ENCODE results near the gene ARL14EP.
A peak's percentile ranks its signal among the peaks of the same experiment; 100 is the strongest.

ARL14EP gene

GRCh38 chr11:30304620-30305019 lies 18.3 kb upstream of the ARL14EP start:
- 89 to 100% methylated on average over 1 of the region's 1 CpG for WGBS, 2 experiments (ENCODE audit: insufficient coverage in 2 of 2)
- Histone ChIP-seq H3K27ac (ENCODE audit: low read depth, low read length, severe bottlenecking) (no peak overlapping the region), H3K36me3 (ENCODE audit: control insufficient read depth, insufficient read depth, low read length) (no peaks in the 10 kb centered on the region), H3K9me3 (ENCODE audit: control insufficient read depth, low read length) (no peaks in the 10 kb centered on the region), H3K4me3 (ENCODE audit: extremely low read depth, insufficient read depth, low read length, poor library complexity, severe bottlenecking) (no peak overlapping the region), H3K4me1 (ENCODE audit: control insufficient read depth, insufficient read depth, low read length, poor library complexity, severe bottlenecking) (no peaks in the 10 kb centered on the region)

GRCh38 chr11:30310623-30311022 lies 12.3 kb upstream of the ARL14EP start:
- H3K36me3 ChIP-seq (ENCODE audit: control insufficient read depth, insufficient read depth, low read length) = no peaks in the 10 kb centered on the region
- H3K4me1 ChIP-seq (ENCODE audit: control insufficient read depth, insufficient read depth, low read length, poor library complexity, severe bottlenecking) = no peaks in the 10 kb centered on the region
- WGBS, 2 experiments (ENCODE audit: insufficient coverage in 2 of 2) = 89% methylated on average over 1 of the region's 1 CpG; no CpG with 5 or more reads in 1 of the 2 experiments
- no peak overlapping the region for H3K4me3 ChIP-seq (ENCODE audit: extremely low read depth, insufficient read depth, low read length, poor library complexity, severe bottlenecking)
- no peak overlapping the region for H3K27ac ChIP-seq (ENCODE audit: low read depth, low read length, severe bottlenecking)
- no peaks in the 10 kb centered on the region for H3K9me3 ChIP-seq (ENCODE audit: control insufficient read depth, low read length)

- no peaks in the 10 kb centered on the region for H3K4me1 ChIP-seq (ENCODE audit: control insufficient read depth, insufficient read depth, low read length, poor library complexity, severe bottlenecking)
- H3K36me3 ChIP-seq (ENCODE audit: control insufficient read depth, insufficient read depth, low read length) = no peaks in the 10 kb centered on the region
- H3K27ac ChIP-seq (ENCODE audit: low read depth, low read length, severe bottlenecking) = no peak overlapping the region
- WGBS, 2 experiments (ENCODE audit: insufficient coverage in 2 of 2) = no CpG with 5 or more reads among the region's 2 CpGs
- H3K4me3 ChIP-seq (ENCODE audit: extremely low read depth, insufficient read depth, low read length, poor library complexity, severe bottlenecking) = no peak overlapping the region
- H3K9me3 ChIP-seq (ENCODE audit: control insufficient read depth, low read length) = no peaks in the 10 kb centered on the region
Measured at GRCh38 chr11:30311189-30311588, 11.7 kb upstream of the ARL14EP start.

GRCh38 chr11:30312243-30312642 lies 10.7 kb upstream of the ARL14EP start:
- Histone ChIP-seq H3K4me3 (ENCODE audit: extremely low read depth, insufficient read depth, low read length, poor library complexity, severe bottlenecking) (no peak overlapping the region), H3K4me1 (ENCODE audit: control insufficient read depth, insufficient read depth, low read length, poor library complexity, severe bottlenecking) (no peaks in the 10 kb centered on the region), H3K9me3 (ENCODE audit: control insufficient read depth, low read length) (no peaks in the 10 kb centered on the region), H3K36me3 (ENCODE audit: control insufficient read depth, insufficient read depth, low read length) (no peaks in the 10 kb centered on the region), H3K27ac (ENCODE audit: low read depth, low read length, severe bottlenecking) (no peak overlapping the region)
- WGBS, 2 experiments (ENCODE audit: insufficient coverage in 2 of 2) = no CpG with 5 or more reads among the region's 1 CpG

- no peaks in the 10 kb centered on the region for H3K9me3 ChIP-seq (ENCODE audit: control insufficient read depth, low read length)
Measured at GRCh38 chr11:30313580-30313979, 9.3 kb upstream of the ARL14EP start.

GRCh38 chr11:30314625-30315024 lies 8.3 kb upstream of the ARL14EP start:
- no peaks in the 10 kb centered on the region for H3K4me1 ChIP-seq (ENCODE audit: control insufficient read depth, insufficient read depth, low read length, poor library complexity, severe bottlenecking)
- no peak overlapping the region for H3K27ac ChIP-seq (ENCODE audit: low read depth, low read length, severe bottlenecking)
- H3K9me3 ChIP-seq (ENCODE audit: control insufficient read depth, low read length) = no peaks in the 10 kb centered on the region
- no peak overlapping the region for H3K4me3 ChIP-seq (ENCODE audit: extremely low read depth, insufficient read depth, low read length, poor library complexity, severe bottlenecking)
- no peaks in the 10 kb centered on the region for H3K36me3 ChIP-seq (ENCODE audit: control insufficient read depth, insufficient read depth, low read length)

More at GRCh38 chr11:30313580-30313979, 9.3 kb upstream of the ARL14EP start:
- WGBS, 2 experiments (ENCODE audit: insufficient coverage in 2 of 2) = 89 to 100% methylated on average over 1 to 2 of the region's 2 CpGs
- Histone ChIP-seq H3K36me3 (ENCODE audit: control insufficient read depth, insufficient read depth, low read length) (no peaks in the 10 kb centered on the region), H3K4me1 (ENCODE audit: control insufficient read depth, insufficient read depth, low read length, poor library complexity, severe bottlenecking) (no peaks in the 10 kb centered on the region), H3K4me3 (ENCODE audit: extremely low read depth, insufficient read depth, low read length, poor library complexity, severe bottlenecking) (no peak overlapping the region), H3K27ac (ENCODE audit: low read depth, low read length, severe bottlenecking) (no peak overlapping the region)

- H3K9me3 ChIP-seq (ENCODE audit: control insufficient read depth, low read length) = no peaks in the 10 kb centered on the region
- no peaks in the 10 kb centered on the region for H3K4me1 ChIP-seq (ENCODE audit: control insufficient read depth, insufficient read depth, low read length, poor library complexity, severe bottlenecking)
- WGBS, 2 experiments (ENCODE audit: insufficient coverage in 2 of 2) = no CpG with 5 or more reads among the region's 1 CpG
- no peaks in the 10 kb centered on the region for H3K36me3 ChIP-seq (ENCODE audit: control insufficient read depth, insufficient read depth, low read length)
- H3K27ac ChIP-seq (ENCODE audit: low read depth, low read length, severe bottlenecking) = no peak overlapping the region
- no peak overlapping the region for H3K4me3 ChIP-seq (ENCODE audit: extremely low read depth, insufficient read depth, low read length, poor library complexity, severe bottlenecking)
Measured at GRCh38 chr11:30316237-30316636, 6.7 kb upstream of the ARL14EP start.

GRCh38 chr11:30317030-30317429 lies 5.9 kb upstream of the ARL14EP start:
- Histone ChIP-seq H3K36me3 (ENCODE audit: control insufficient read depth, insufficient read depth, low read length) (no peaks in the 10 kb centered on the region), H3K4me1 (ENCODE audit: control insufficient read depth, insufficient read depth, low read length, poor library complexity, severe bottlenecking) (no peaks in the 10 kb centered on the region), H3K27ac (ENCODE audit: low read depth, low read length, severe bottlenecking) (no peak overlapping the region), H3K9me3 (ENCODE audit: control insufficient read depth, low read length) (no peaks in the 10 kb centered on the region), H3K4me3 (ENCODE audit: extremely low read depth, insufficient read depth, low read length, poor library complexity, severe bottlenecking) (no peak overlapping the region)
- WGBS, 2 experiments (ENCODE audit: insufficient coverage in 2 of 2) = 77 to 80% methylated on average over 1 of the region's 2 CpGs

GRCh38 chr11:30321321-30321720 lies 1.6 kb upstream of the ARL14EP start:
- H3K4me1 ChIP-seq (ENCODE audit: control insufficient read depth, insufficient read depth, low read length, poor library complexity, severe bottlenecking) = peaks cover 13% of the 10 kb centered on the region
- H3K9me3 ChIP-seq (ENCODE audit: control insufficient read depth, low read length) = no peaks in the 10 kb centered on the region
- no peak overlapping the region for H3K27ac ChIP-seq (ENCODE audit: low read depth, low read length, severe bottlenecking)
- H3K36me3 ChIP-seq (ENCODE audit: control insufficient read depth, insufficient read depth, low read length) = no peaks in the 10 kb centered on the region
- 76 to 91% methylated on average over 2 to 3 of the region's 4 CpGs for WGBS, 2 experiments (ENCODE audit: insufficient coverage in 2 of 2)
- H3K4me3 ChIP-seq (ENCODE audit: extremely low read depth, insufficient read depth, low read length, poor library complexity, severe bottlenecking) = no peak overlapping the region

GRCh38 chr11:30322191-30322590 lies 713 bp upstream of the ARL14EP start:
- peak overlapping the region; percentile 78 for H3K4me3 ChIP-seq (ENCODE audit: extremely low read depth, insufficient read depth, low read length, poor library complexity, severe bottlenecking)
- no peaks in the 10 kb centered on the region for H3K36me3 ChIP-seq (ENCODE audit: control insufficient read depth, insufficient read depth, low read length)
- no peaks in the 10 kb centered on the region for H3K9me3 ChIP-seq (ENCODE audit: control insufficient read depth, low read length)
- no peak overlapping the region for H3K27ac ChIP-seq (ENCODE audit: low read depth, low read length, severe bottlenecking)
- H3K4me1 ChIP-seq (ENCODE audit: control insufficient read depth, insufficient read depth, low read length, poor library complexity, severe bottlenecking) = peaks cover 13% of the 10 kb centered on the region
- WGBS, 2 experiments (ENCODE audit: insufficient coverage in 2 of 2) = 100% methylated on average over 1 to 4 of the region's 6 CpGs

GRCh38 chr11:30326114-30326778 lies 3.3 kb downstream of the ARL14EP start:
- 94% methylated on average over 2 of the region's 2 CpGs; no CpG with 5 or more reads in 1 of the 2 experiments for WGBS, 2 experiments (ENCODE audit: insufficient coverage in 2 of 2)
- Histone ChIP-seq H3K4me3 (ENCODE audit: extremely low read depth, insufficient read depth, low read length, poor library complexity, severe bottlenecking) (no peak overlapping the region), H3K4me1 (ENCODE audit: control insufficient read depth, insufficient read depth, low read length, poor library complexity, severe bottlenecking) (peaks cover 13% of the 10 kb centered on the region), H3K27ac (ENCODE audit: low read depth, low read length, severe bottlenecking) (no peak overlapping the region), H3K9me3 (ENCODE audit: control insufficient read depth, low read length) (no peaks in the 10 kb centered on the region), H3K36me3 (ENCODE audit: control insufficient read depth, insufficient read depth, low read length) (peaks cover 6% of the 10 kb centered on the region)

Measured in mesodermal cell (in vitro differentiated cells).